Cardiac muscle cell (in vitro differentiated cells and primary cell): ENCODE measurements around the gene KPNA4. TPM values are rescaled to one million over a fixed set of nuclear protein-coding genes. Genes with fewer than 3 reads are reported as not detected.
"Not testable (repeated sequence)": the region's sequence is repeated elsewhere in the genome, so short reads cannot be mapped to it uniquely, and the experiment has no call there.

ENCODE experiments used
- DNase-seq, 2 donors: peaks; one replicate each; pipeline versions ENCODE4 v3.0.0 to v3.0.0-alpha.2; 2010 to 2017; ENCODE audit warnings: low read depth in 1 of 2, low spot score in 1 of 2
- H3K27ac ChIP-seq: fragments of 200-600 bp; sonication (generic); 2 replicates; pipeline ENCODE4 v1.5.1; 2016
- H3K27me3 ChIP-seq: fragments of 200-600 bp; sonication (generic); 2 replicates; pipeline ENCODE4 v1.6.0; 2016; ENCODE audit warnings: control low read depth
- H3K36me3 ChIP-seq: fragments of 200-600 bp; sonication (generic); 2 replicates; pipeline ENCODE4 v1.5.1; 2016; ENCODE audit warnings: control low read depth
- H3K4me1 ChIP-seq: fragments of 200-600 bp; sonication (generic); 2 replicates; pipeline ENCODE4 v1.8.1; 2017; ENCODE audit warnings: low read depth, mild to moderate bottlenecking, mixed run types
- H3K4me3 ChIP-seq: fragments of 200-600 bp; sonication (generic); 2 replicates; pipeline ENCODE4 v1.5.1; 2016; ENCODE audit warnings: mild to moderate bottlenecking
- H3K9me3 ChIP-seq: fragments of 200-600 bp; sonication (generic); 2 replicates; pipeline ENCODE4 v1.5.1; 2017; ENCODE audit warnings: low read depth, mild to moderate bottlenecking, control low read depth
- CTCF ChIP-seq: IDR thresholded peaks from 2 replicates; pipeline ENCODE4 v1.5.1; 2012; ENCODE audit warnings: low read depth, mild to moderate bottlenecking, low read length
- polyA plus RNA-seq: library from polyadenylated mRNA; unstranded; fragments of >200 nt; fragmentation: Nextera tagmentation; extraction: Ambion mirVana; gene quantifications from 2 replicates; pipeline ENCODE4 v1.2.1, GENCODE V29; 2016
- total RNA-seq: library from RNA; depleted of rRNA; stranded (reverse); fragments of >200 nt; gene quantifications from 2 replicates; pipeline ENCODE4 v1.2.3, GENCODE V29; 2016

KPNA4 gene
- total and polyA plus RNA-seq, 2 experiments from 2014 or later: 11.7 to 18.5 TPM

GRCh38 chr3:160607826-160608225 lies 42.5 kb upstream of the KPNA4 start:
- H3K4me3 ChIP-seq: no peak overlapping the region
- no peaks in the 10 kb centered on the region for H3K27me3 ChIP-seq
- peaks cover 4% of the 10 kb centered on the region for H3K9me3 ChIP-seq
- no peak overlapping the region for H3K27ac ChIP-seq
- TF ChIP-seq CTCF: no peak
- H3K36me3 ChIP-seq: no peaks in the 10 kb centered on the region
- no peak for DNase-seq
- no peaks in the 10 kb centered on the region for H3K4me1 ChIP-seq

- no peak for TF ChIP-seq CTCF
- H3K4me1 ChIP-seq: no peaks in the 10 kb centered on the region
- H3K36me3 ChIP-seq: no peaks in the 10 kb centered on the region
- H3K9me3 ChIP-seq: peaks cover 4% of the 10 kb centered on the region
- no peaks in the 10 kb centered on the region for H3K27me3 ChIP-seq
- no peak for DNase-seq
- H3K27ac ChIP-seq: no peak overlapping the region
- no peak overlapping the region for H3K4me3 ChIP-seq
Measured at GRCh38 chr3:160605315-160605714, 39.9 kb upstream of the KPNA4 start.

- not testable (repeated sequence) for H3K36me3 ChIP-seq, H3K4me1 ChIP-seq, H3K4me3 ChIP-seq, H3K27ac ChIP-seq, H3K27me3 ChIP-seq, DNase-seq, H3K9me3 ChIP-seq
Measured at GRCh38 chr3:160603845-160604244, 38.5 kb upstream of the KPNA4 start.

- no peaks in the 10 kb centered on the region for H3K27me3 ChIP-seq
- H3K27ac ChIP-seq: no peak overlapping the region
- no peaks in the 10 kb centered on the region for H3K36me3 ChIP-seq
- no peak overlapping the region for H3K4me3 ChIP-seq
- no peak for DNase-seq
- H3K9me3 ChIP-seq: peaks cover 4% of the 10 kb centered on the region
- H3K4me1 ChIP-seq: no peaks in the 10 kb centered on the region
- TF ChIP-seq CTCF: no peak
Measured at GRCh38 chr3:160602259-160602658, 36.9 kb upstream of the KPNA4 start.

- H3K9me3 ChIP-seq: peaks cover 4% of the 10 kb centered on the region
- TF ChIP-seq CTCF: no peak
- DNase-seq: no peak
- H3K36me3 ChIP-seq: no peaks in the 10 kb centered on the region
- H3K27ac ChIP-seq: no peak overlapping the region
- no peak overlapping the region for H3K4me3 ChIP-seq
- no peaks in the 10 kb centered on the region for H3K27me3 ChIP-seq
- H3K4me1 ChIP-seq: no peaks in the 10 kb centered on the region
Measured at GRCh38 chr3:160601288-160601687, 35.9 kb upstream of the KPNA4 start.

GRCh38 chr3:160598865-160599264 lies 33.5 kb upstream of the KPNA4 start:
- TF ChIP-seq CTCF: no peak
- Histone ChIP-seq H3K27ac (no peak overlapping the region), H3K27me3 (no peaks in the 10 kb centered on the region)

More at GRCh38 chr3:160598865-160599264, 33.5 kb upstream of the KPNA4 start:
- H3K4me1 ChIP-seq: no peaks in the 10 kb centered on the region
- H3K36me3 ChIP-seq: no peaks in the 10 kb centered on the region
- no peak for DNase-seq
- H3K9me3 ChIP-seq: no peaks in the 10 kb centered on the region
- H3K4me3 ChIP-seq: no peak overlapping the region
